GM12801 (cell line): Measurements from ENCODE around the gene CDHR5.

Source experiments
- TF ChIP-seq, protein P1 (sequence below): IDR thresholded peaks from one replicate; pipeline ENCODE4 v1.5.1; 2011; ENCODE audit warnings: control low read depth; ENCODE audit not compliant: insufficient read length; ENCODE audit errors: extremely low read depth

The CDHR5 gene

DNA sequence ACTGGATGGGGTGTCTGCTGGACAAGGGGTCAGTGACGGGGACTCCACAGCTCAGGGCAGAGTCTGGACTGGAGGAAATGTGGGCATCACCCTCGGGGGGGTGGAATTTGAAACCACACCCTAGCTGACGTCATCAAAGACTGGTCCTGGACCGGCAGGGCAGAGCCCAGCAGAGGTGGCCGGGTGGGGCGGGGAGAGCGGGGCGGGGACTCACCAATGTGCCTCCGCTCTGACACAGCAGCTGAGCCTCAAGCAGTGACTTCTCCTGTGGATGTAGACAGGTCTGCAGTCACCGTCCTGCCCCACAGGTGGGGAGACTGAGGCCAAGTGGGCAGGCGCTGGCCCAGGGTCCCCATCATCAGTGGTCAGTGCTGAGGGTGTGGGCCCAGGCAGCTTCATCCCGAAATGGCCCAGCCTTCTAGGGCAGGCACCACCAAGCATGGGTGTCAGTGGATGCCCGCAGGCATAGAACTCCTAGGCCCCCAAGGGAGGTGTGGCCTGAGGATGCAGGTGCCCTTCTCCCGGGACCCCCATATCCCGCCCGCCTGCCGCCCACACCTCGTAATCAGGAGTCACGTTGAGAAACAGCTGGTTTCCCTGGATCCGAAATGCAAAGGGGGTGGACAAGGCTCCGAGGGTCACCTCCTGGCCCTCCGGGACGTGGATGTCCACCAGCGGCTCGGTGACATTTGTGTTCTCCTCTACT, 603 bp downstream of the CDHR5 start:
- TF ChIP-seq, protein P1, sequence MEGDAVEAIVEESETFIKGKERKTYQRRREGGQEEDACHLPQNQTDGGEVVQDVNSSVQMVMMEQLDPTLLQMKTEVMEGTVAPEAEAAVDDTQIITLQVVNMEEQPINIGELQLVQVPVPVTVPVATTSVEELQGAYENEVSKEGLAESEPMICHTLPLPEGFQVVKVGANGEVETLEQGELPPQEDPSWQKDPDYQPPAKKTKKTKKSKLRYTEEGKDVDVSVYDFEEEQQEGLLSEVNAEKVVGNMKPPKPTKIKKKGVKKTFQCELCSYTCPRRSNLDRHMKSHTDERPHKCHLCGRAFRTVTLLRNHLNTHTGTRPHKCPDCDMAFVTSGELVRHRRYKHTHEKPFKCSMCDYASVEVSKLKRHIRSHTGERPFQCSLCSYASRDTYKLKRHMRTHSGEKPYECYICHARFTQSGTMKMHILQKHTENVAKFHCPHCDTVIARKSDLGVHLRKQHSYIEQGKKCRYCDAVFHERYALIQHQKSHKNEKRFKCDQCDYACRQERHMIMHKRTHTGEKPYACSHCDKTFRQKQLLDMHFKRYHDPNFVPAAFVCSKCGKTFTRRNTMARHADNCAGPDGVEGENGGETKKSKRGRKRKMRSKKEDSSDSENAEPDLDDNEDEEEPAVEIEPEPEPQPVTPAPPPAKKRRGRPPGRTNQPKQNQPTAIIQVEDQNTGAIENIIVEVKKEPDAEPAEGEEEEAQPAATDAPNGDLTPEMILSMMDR, result no peak

DNA sequence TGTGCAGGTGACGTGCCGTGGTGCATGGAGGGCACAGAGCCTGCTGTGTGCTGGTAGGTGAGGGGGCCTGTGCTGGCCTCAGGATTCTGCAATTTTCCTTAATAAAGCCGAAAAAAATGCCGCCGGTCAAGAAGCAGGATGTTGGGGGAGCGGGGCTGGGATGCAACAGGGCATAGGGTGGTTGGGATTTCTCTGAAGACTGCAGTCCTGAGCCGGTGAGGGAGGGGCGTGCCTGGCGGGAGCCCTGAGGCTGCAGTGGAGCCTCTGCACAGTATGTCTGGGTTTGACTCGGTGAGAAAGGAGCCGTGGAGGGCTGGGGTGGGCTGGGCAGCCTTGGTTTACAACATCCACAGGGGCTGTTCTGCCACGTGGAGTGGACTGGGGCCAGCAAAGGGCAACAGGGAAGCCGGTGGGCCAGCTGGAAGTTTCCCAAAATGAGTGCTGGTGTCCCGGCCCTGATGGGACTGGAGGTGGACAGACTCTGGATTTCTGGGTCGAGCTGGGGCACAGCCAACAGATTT, 1.3 kb downstream of the CDHR5 start:
- TF ChIP-seq, protein P1, result no peak

- TF ChIP-seq, protein P1, result no peak
Measured at GRCh38 chr11:621838-622237, 2.9 kb downstream of the CDHR5 start.

DNA sequence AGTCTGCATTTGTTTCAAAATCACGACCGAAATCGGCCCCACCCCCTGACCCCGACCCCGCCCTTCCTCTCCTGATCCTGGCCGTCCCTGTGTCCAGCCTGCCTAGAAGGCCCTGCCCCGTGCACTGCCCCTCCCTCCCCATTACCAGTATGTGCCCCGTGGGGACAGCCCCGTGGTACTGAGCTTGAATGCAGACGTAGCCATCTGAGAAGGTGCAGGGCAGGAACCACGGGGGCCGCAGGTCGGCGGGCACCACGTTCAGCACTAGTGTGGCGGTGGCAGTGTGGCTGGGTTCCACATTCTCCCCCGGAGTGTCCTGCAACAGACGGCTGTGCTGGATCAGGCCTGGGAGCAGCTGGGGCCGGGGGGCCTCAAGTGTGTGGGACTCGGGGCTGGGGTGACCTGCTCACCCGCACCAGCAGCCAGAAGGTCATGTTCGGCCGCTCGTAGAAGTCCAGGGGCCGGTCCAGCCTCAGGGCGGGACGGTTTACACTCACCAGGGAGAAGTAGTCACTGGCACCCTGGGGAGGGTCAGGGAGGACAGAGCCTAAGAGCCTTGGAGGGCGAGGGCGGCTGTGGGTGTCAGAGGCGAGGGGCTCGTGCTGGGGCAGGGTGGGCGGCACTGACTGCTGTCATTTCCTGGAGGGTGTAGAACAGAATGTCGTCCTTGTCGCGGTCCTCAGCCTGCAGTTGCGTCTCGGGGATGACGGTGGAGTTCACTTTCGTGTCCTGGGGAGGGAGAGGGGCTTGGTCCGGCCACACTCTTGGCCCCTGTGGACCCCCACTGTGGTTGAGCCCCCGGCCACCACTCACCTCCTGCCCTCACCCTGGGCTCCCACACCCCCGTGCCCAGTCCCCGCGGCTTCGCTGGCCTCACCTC, 3.6 kb downstream of the CDHR5 start:
- TF ChIP-seq, protein P1, result no peak

DNA sequence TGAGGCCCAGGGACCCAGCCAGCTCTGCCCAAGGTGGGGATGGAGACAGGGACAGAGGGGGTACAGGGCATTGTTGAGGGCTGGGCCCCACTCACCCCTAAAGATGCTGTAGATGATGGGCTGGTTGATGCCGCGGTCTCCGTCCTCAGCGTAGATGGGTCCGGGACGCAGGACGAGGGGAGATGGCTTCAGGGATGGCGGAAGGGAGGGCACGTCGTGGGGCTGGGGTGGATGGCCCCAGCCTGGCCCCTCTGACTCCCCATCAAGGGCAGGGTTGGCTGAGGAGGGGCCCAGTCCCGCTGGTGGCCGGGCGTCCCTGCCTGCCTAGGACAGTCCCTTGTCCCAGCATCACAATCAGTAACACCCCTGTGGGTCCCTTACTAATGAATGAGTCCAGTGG, 4.6 kb downstream of the CDHR5 start:
- TF ChIP-seq, protein P1, result no peak

DNA sequence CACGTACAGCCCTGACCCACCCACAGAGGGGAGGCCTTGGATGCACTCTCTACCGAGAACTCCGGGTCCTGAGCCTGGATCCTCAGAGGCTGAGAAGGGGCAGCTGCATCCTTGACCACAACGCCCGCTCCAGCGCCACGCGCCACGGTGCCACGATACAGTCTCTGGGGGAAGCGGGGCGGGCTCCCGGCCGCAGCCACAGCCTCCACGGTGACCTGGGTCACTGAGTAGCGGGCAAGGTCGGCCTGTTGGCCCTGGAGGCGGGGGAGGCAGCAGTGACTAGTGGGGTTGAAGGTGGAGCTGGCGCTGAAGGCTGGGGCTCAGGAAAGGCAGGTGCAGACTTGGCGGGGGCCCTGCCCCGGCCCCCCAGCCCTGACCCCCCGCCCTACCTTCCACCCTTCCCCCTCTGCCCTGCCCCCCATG, 5.1 kb downstream of the CDHR5 start:
- TF ChIP-seq, protein P1, result no peak

DNA sequence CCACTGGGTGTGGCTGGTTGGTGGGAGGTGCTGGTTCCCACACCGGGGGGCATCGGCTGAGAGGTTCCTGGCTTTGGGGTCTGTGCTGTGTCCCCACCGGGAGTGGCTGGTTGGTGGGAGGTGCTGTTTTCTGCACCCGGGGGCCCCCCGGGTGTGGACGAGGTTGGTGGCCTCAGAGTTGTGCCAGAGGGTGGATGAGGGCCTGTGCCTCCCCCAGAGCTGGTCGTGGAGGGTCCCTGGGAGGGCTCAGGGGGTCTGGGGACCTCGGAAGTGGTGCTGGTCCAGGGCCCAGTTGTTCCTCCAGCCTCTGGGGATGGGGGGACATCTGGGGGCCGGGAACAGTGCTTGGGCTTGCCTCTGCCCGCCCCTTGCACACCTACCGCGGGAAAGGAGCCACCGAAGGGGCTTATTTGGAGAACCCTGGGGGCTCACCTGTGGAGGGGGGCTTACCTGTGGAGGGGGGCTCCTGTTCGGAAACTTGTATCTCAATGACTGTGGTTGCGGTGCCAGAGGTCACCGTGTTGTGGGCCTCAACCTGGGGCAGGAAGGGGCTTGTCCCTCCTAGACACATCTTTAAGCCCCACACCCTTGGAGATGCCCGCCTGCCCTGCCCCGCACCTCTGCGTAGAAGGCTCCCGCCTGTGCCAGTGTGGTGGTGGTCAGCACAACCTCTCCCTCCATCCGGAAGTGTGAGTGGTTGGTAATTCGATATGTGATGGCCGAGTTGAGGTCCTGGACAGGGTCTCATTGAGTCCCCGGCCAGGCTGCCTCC, 5.7 kb downstream of the CDHR5 start:
- TF ChIP-seq, protein P1, result no peak
